Activated T-cell treated with anti-CD3 and anti-CD28 coated beads, Interleukin-2, amount 50 U/mL, for 4 hours (primary cell): ENCODE measurements around the gene FCHO1. TPM values are rescaled to one million over a fixed set of nuclear protein-coding genes. Genes with fewer than 3 reads are reported as not detected.

Experiments
- ATAC-seq, 2 donors: fragments of 200-7000 bp; cut with Tn5 transposase; one replicate each; pipeline ENCODE4 v1.10.0; 2021
- DNase-seq: peaks from one replicate; pipeline ENCODE4 v3.0.0-alpha.2; 2020
- H3K27me3 Mint-ChIP-seq: one replicate; pipeline ENCODE4 v1.8.0; 2021; ENCODE audit warnings: low read depth, mixed read lengths
- H3K36me3 Mint-ChIP-seq: one replicate; pipeline ENCODE4 v1.8.0; 2022; ENCODE audit warnings: mixed read lengths; ENCODE audit not compliant: insufficient read depth
- H3K4me1 Mint-ChIP-seq: one replicate; pipeline ENCODE4 v1.8.0; 2021; ENCODE audit warnings: low read depth, mixed read lengths
- H3K4me3 Mint-ChIP-seq: one replicate; pipeline ENCODE4 v1.8.0; 2021; ENCODE audit warnings: mild to moderate bottlenecking, moderate library complexity, mixed read lengths
- H3K9me3 Mint-ChIP-seq: one replicate; pipeline ENCODE4 v1.8.0; 2021; ENCODE audit warnings: mixed read lengths
- total RNA-seq, 3 donors: library from RNA; stranded (reverse); gene quantifications; one replicate each; pipeline ENCODE4 v1.2.1, GENCODE V29; 2021

FCHO1 gene
- total RNA-seq, 3 donors from 2014 or later = 53.0 to 60.4 (median 56.2) TPM

DNA sequence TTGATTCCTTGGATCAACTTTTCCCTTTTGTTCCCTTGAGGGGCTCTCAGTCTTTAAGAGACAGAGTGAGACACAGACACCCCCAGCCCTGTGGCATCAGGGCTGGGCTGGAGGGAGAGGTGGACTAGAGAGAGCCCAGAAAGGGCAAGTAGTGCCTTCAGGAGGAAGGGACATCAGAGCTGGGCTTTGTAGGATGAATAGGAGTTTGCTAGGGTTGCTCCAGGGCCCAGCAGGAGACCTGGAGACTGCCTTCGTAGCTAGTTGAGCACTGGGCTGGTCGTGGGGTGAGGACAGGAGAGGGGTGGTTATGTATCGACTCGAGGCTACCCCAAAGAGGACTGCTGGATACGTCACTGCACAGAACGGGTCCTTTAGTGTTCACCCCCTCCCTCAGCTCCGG is 26.6 kb upstream of the FCHO1 start:
- Mint-ChIP-seq H3K27me3 (no peaks in the 10 kb centered on the region), H3K36me3 (peaks cover 17% of the 10 kb centered on the region)

GRCh38 chr19:17725422-17726078 is 25.7 kb upstream of the FCHO1 start:
- ATAC-seq (no peak), DNase-seq (no peak)
- peaks cover 19% of the 10 kb centered on the region for H3K36me3 Mint-ChIP-seq
- H3K9me3 Mint-ChIP-seq = no peaks in the 10 kb centered on the region
- no peaks in the 10 kb centered on the region for H3K27me3 Mint-ChIP-seq
- H3K4me1 Mint-ChIP-seq = peaks cover 25% of the 10 kb centered on the region
- H3K4me3 Mint-ChIP-seq = no peak overlapping the region

More for the DNA sequence above, 26.6 kb upstream of the FCHO1 start:
- ATAC-seq = no peak
- Mint-ChIP-seq H3K4me3 (no peak overlapping the region), H3K9me3 (no peaks in the 10 kb centered on the region), H3K4me1 (peaks cover 28% of the 10 kb centered on the region)
- no peak for DNase-seq

DNA sequence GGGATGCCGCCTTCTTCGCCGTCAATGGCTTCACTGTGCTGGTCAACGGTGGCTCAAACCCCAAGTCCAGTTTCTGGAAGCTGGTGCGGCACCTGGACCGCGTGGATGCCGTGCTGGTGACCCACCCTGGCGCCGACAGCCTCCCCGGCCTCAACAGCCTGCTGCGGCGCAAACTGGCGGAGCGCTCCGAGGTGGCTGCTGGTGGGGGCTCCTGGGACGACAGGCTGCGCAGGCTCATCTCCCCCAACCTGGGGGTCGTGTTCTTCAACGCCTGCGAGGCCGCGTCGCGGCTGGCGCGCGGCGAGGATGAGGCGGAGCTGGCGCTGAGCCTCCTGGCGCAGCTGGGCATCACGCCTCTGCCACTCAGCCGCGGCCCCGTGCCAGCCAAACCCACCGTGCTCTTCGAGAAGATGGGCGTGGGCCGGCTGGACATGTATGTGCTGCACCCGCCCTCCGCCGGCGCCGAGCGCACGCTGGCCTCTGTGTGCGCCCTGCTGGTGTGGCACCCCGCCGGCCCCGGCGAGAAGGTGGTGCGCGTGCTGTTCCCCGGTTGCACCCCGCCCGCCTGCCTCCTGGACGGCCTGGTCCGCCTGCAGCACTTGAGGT is 25.0 kb upstream of the FCHO1 start:
- no peaks in the 10 kb centered on the region for H3K9me3 Mint-ChIP-seq
- ATAC-seq (no peak), DNase-seq (no peak)
- peaks cover 24% of the 10 kb centered on the region for H3K4me1 Mint-ChIP-seq
- H3K36me3 Mint-ChIP-seq = peaks cover 24% of the 10 kb centered on the region
- no peaks in the 10 kb centered on the region for H3K27me3 Mint-ChIP-seq
- no peak overlapping the region for H3K4me3 Mint-ChIP-seq

- Mint-ChIP-seq H3K4me3 (no peak overlapping the region), H3K27me3 (no peaks in the 10 kb centered on the region), H3K9me3 (no peaks in the 10 kb centered on the region), H3K36me3 (peaks cover 27% of the 10 kb centered on the region), H3K4me1 (peaks cover 19% of the 10 kb centered on the region)
- ATAC-seq (no peak), DNase-seq (no peak)
Observed at GRCh38 chr19:17726964-17727773, 24.1 kb upstream of the FCHO1 start.

- ATAC-seq (no peak), DNase-seq (no peak)
- Mint-ChIP-seq H3K36me3 (peaks cover 27% of the 10 kb centered on the region), H3K4me1 (peaks cover 17% of the 10 kb centered on the region), H3K4me3 (no peak overlapping the region), H3K9me3 (no peaks in the 10 kb centered on the region), H3K27me3 (no peaks in the 10 kb centered on the region)
Observed at GRCh38 chr19:17727843-17728242, 23.4 kb upstream of the FCHO1 start.

DNA sequence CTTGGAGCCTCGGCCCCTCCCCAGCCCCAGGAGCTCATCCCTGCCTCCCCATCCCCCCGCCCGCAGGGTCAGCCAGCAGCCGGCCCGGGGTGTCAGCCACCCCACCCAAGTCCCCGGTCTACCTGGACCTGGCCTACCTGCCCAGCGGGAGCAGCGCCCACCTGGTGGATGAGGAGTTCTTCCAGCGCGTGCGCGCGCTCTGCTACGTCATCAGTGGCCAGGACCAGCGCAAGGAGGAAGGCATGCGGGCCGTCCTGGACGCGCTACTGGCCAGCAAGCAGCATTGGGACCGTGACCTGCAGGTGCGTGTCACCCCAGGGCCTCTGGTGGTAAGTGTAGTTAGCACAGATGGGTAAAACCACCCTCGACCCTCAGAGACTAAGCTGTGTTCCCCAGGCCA is 18.1 kb upstream of the FCHO1 start:
- Mint-ChIP-seq H3K36me3 (peaks cover 29% of the 10 kb centered on the region), H3K9me3 (no peaks in the 10 kb centered on the region), H3K4me3 (no peak overlapping the region), H3K27me3 (no peaks in the 10 kb centered on the region), H3K4me1 (peaks cover 15% of the 10 kb centered on the region)
- ATAC-seq (no peak), DNase-seq (no peak)

DNA sequence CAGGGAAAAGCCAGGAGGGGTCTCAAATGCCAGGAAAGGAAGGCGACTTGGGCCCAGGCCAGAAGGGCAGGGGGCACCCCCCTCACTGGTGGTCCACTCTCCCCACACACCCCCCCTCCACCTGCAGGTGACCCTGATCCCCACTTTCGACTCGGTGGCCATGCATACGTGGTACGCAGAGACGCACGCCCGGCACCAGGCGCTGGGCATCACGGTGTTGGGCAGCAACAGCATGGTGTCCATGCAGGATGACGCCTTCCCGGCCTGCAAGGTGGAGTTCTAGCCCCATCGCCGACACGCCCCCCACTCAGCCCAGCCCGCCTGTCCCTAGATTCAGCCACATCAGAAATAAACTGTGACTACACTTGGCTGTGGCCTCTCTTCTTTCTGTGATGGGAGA is 17.1 kb upstream of the FCHO1 start:
- DNase-seq (no peak), ATAC-seq (no peak)
- Mint-ChIP-seq H3K27me3 (no peaks in the 10 kb centered on the region), H3K9me3 (no peaks in the 10 kb centered on the region), H3K4me3 (no peak overlapping the region), H3K36me3 (peaks cover 29% of the 10 kb centered on the region), H3K4me1 (peaks cover 19% of the 10 kb centered on the region)

- DNase-seq = no peak
- no peak overlapping the region for H3K4me3 Mint-ChIP-seq
- no peak for ATAC-seq
- H3K9me3 Mint-ChIP-seq = no peaks in the 10 kb centered on the region
- H3K4me1 Mint-ChIP-seq = peaks cover 17% of the 10 kb centered on the region
- H3K36me3 Mint-ChIP-seq = peaks cover 26% of the 10 kb centered on the region
- H3K27me3 Mint-ChIP-seq = no peaks in the 10 kb centered on the region
Observed at GRCh38 chr19:17735410-17735809, 15.9 kb upstream of the FCHO1 start.

DNA sequence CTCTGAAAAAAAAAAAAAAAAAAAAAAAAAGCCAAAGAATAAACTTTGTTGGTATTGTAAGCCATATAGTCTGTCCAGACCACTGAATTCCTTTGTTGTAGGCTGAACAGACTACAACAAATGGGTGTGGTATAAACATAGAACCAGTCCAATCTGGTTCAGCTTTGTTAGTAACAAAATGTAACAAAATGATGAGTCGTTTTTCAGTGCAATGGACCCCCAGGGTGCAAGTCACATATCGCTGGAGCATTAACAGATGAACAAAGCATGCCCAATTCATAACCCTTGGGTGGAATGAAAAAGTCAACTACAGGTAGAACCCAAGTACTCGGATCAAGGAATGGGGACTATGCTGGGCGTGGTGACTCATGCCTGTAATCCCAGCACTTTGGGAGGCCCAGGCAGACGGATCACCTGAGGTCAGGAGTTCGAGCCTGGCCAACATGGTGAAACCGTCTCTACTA is 13.6 kb upstream of the FCHO1 start:
- Mint-ChIP-seq H3K4me3 (no peak overlapping the region), H3K27me3 (no peaks in the 10 kb centered on the region), H3K36me3 (peaks cover 13% of the 10 kb centered on the region), H3K9me3 (no peaks in the 10 kb centered on the region), H3K4me1 (peaks cover 5% of the 10 kb centered on the region)
- DNase-seq = no peak
- ATAC-seq = no peak

GRCh38 chr19:17739121-17739875 is 12.0 kb upstream of the FCHO1 start:
- H3K9me3 Mint-ChIP-seq = no peaks in the 10 kb centered on the region
- H3K4me3 Mint-ChIP-seq = no peak overlapping the region
- peaks cover 7% of the 10 kb centered on the region for H3K4me1 Mint-ChIP-seq
- H3K36me3 Mint-ChIP-seq = peaks cover 6% of the 10 kb centered on the region
- DNase-seq = no peak
- H3K27me3 Mint-ChIP-seq = no peaks in the 10 kb centered on the region
- no peak for ATAC-seq

- H3K4me1 Mint-ChIP-seq = peaks cover 11% of the 10 kb centered on the region
- H3K27me3 Mint-ChIP-seq = no peaks in the 10 kb centered on the region
- ATAC-seq (no peak), DNase-seq (no peak)
- no peak overlapping the region for H3K4me3 Mint-ChIP-seq
- no peaks in the 10 kb centered on the region for H3K36me3 Mint-ChIP-seq
- no peaks in the 10 kb centered on the region for H3K9me3 Mint-ChIP-seq
Observed at GRCh38 chr19:17741456-17741855, 9.8 kb upstream of the FCHO1 start.

DNA sequence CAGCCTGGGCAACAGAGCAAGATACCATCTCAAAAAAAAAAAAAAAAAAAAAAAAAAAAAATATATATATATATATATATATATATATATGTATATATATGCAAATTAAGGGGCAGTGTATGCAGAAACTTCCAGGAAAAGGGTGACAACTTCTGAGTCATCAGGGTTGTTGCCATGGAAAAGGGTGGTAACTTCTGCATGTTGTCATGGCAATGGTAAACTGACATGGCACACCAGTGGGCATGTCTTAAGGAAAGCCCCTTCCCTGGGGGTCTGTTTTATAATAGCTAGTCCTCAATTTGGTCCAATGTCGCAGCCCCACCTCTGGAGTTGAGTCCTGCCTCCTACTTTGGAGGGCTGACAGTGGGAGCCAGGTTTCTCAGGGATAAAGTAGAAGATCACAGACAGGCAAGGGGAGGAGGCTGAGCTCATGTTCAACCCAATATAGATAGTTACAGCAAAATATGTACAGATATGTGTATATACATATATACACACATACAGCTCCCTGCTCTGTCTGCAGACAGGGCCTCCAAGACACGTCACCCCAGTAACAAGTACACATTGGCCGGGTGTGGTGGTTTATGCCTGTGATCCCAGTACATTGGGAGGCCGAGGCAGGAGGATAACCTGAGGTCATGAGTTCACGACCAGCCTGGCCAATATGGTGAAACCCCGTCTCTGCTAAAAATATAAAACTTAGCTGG is 7.2 kb upstream of the FCHO1 start:
- H3K27me3 Mint-ChIP-seq = no peaks in the 10 kb centered on the region
- peaks cover 23% of the 10 kb centered on the region for H3K4me1 Mint-ChIP-seq
- ATAC-seq (no peak), DNase-seq (no peak)
- no peak overlapping the region for H3K4me3 Mint-ChIP-seq
- H3K9me3 Mint-ChIP-seq = no peaks in the 10 kb centered on the region
- H3K36me3 Mint-ChIP-seq = no peaks in the 10 kb centered on the region

GRCh38 chr19:17747205-17748098 is 3.8 kb upstream of the FCHO1 start:
- Mint-ChIP-seq H3K36me3 (no peaks in the 10 kb centered on the region), H3K4me3 (peak overlapping the region; percentile 92), H3K4me1 (peaks cover 47% of the 10 kb centered on the region), H3K27me3 (no peaks in the 10 kb centered on the region), H3K9me3 (no peaks in the 10 kb centered on the region)
- ATAC-seq = peak; percentile 93 to 96
- DNase-seq = peak; percentile 93
